ENCODE data around the gene ADNP. TPM values are rescaled to one million over a fixed set of nuclear protein-coding genes. Genes with fewer than 3 reads are reported as not detected.

Gene ADNP
- total RNA-seq: 42.0 TPM
- long read RNA-seq, partial matches to known transcripts: 0 of 16 reads
- long read RNA-seq, other reads (novel, unspliced or antisense): 16 of 16 reads

DNA sequence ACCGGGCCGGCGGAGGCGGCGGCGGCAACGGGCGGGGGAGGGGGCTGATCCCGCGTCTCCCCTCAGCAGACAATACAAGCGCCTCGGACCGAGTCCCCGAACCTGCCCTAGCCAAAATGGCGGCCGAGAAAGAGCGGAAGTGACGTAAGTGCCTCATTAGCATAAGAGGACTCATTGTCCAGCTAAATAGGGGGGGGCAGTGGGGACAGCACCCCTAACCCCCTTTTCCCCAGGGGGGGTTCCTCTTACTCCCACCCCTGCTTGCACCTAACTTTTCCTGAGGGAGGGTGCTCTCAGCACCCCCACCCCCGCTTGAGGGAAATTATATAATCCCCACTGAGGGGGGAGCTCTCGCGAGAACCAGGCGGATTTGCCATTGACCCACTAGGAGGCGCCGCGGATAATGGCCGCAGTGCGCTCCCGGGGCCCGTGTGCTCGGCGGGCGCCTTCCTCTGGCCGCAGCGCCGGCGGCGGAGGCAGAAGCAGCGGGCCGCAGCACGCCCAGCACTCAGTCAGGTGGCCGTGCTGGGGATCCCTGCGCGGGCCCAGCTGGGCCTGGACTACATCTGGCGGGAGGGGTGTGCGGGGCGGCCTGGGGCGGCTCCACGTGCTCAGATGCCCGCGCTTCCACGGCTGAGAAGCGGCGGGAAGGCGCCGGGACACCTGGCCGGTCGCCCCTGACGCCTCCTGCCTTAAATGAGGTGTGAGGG, at the start of gene ADNP:
TSS of gene ADNP (minus strand) at position 132 of the 710 bp plus-strand sequence. CDS start 27,441 bp downstream, outside the sequence.
- DNase-seq (ENCODE audit: low spot score): peak; percentile 94

DNA sequence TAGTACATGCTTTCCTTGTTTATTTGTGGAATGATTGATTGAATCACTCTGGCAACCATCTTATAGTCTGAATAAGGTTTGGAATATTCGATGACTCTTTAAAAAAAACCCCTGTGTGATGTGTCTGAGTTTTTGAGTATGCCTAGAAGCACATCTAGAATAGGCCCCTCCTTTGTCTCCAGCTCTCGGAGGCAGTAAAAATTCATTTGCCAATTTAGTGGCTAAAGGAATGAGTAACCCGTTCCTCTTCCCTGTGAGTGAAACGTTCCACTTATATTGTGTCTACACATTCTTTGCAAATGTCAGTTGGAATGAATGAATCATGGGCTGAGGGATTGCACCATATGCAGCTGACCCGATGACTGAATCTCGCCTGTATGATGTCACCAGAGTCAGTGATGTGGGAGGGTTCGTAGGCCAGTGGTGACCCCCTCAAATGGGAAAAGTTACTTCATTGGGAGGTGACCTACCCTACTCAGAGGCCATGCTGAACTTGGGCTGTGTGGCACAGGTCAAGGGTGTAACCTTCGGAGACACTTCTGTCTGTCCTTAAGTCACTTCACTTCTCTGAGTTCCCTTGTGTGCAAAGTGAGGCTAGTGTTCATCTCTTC, 48.9 kb upstream of the ADNP start:
- DNase-seq (ENCODE audit: low spot score): no peak

DNA sequence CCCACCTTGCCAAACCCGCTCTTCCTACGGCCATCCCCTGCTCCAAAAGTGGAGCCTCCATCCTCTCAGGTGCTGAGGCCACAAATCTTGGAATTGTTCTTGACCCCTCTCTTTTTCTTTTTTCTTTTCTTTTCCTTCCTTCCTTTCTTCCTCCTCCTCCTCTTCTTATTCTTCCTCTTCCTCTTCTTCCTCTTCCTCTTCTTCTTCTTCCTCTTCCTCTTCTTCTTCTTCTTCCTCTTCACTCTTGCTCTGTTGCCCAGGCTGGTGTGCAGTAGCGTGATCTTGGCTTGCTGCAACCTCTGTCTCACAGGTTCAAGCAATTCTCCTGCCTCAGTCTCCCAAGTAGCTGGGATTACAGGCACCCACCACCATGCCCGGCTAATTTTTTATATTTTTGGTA, 47.3 kb upstream of the ADNP start:
- peak; percentile 18 for DNase-seq (ENCODE audit: low spot score)

DNA sequence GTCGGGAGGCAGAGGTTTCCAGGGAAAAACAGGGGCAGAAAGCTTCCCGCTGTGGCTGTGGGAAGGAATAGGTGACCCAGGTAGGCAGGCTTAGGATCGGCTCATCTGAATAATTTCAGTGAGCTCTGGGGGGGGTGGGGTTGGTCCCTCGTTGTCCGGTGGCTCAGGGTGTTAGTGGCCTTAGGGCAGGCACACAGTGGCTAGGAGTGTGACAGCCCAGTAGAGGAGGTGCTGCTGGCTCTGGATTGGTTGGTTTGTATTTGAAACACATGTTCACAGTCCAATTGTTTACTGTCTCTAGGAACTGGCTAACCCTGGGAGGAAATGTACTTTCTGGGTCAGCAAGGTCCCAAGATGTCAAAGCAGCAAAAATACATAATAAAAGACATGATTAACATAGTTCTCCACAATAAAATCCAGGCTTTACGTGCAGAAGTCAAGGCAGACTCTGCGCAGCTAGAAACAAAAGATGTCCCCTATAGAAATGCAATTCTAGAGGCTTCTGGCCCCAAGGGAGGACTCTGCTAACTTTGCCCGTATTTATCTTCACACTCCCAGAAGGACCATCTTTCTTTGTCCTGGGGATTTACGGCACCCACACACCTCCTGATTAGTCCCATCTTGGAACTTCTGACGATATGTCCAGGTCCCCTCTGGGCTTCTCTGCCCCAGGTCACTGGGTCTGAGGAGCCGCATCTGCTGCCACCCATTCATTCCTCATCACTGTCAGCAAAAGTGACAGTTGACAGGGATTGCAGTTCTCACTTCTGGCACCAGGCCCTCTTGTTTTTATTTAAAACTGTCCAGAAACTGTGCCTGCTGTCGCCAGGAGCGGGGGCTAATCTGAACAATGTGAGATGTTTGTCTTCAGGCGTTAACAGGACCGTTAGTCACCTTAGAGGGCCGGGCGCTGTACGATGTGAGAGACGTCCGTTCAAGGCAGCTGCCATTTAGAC, 46.1 kb upstream of the ADNP start:
- DNase-seq (ENCODE audit: low spot score): peak; percentile 55

DNA sequence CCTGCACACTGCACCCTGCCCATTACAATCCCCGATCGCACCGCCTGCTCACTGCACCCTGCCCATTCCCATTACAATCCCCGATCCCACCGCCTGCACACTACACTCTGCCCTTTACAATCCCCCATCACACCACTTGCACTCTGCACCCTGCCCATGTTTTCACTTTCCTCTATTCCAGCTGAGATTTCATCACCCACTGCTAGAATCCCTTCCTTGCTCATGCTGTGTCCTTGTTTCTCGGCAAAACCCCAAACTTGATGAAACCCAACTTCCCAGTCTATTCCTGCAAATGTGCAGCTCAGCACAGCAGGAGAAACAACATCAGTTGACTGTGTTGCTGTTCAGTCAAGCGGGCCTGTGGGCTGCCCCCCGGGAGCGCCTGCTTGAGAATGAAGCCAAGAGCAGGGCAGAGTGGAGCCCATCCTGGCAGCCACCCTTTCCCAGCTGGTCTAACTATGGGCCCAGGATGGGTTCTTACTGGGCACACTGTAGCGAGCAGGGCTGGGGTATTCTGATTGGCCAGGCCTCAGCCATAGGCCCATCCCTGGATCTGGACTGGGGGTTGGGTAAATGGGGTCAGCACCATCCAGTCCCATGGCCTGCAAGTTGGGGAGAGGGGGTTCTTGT, 44.6 kb upstream of the ADNP start:
- DNase-seq (ENCODE audit: low spot score): peak; percentile 77

DNA sequence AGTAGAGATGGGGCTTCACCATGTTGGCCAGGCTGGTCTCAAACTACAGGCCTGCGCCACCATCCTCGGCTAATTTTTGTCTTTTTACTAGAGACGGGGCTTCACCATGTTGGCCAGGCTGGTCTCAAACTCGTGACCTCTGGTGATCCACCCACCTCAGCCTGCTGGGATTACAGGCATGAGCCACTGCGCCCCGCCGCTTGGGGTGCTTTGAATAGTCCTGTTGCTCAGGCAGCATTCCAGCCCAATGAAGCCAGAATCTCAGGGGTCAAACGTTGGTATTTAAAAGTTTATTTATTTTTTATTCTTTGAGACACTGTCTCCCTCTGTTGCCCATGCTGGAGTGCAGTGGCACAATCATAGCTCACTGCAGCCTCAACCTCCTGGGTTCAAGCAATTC, 38.7 kb upstream of the ADNP start:
- DNase-seq (ENCODE audit: low spot score): peak; percentile 57

DNA sequence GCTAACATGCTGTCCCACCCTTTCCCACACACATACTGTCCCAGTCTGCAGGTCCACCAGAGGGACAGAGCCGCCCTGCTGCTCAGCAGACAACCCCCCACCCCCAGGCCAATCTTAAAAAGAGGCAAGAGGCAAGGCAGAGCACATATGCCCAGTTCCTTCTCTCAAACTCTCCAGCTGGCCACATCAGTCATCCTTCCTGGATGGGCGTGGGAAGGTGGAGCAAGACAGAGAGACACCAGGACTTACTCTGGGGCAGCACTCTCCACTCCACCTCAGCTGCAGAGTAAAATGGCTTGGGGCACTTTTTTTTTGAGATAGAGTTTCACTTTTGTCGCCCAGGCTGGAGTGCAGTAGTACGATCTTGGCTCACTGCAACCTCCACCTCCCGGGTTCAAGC, 38.2 kb upstream of the ADNP start:
- DNase-seq (ENCODE audit: low spot score): no peak

DNA sequence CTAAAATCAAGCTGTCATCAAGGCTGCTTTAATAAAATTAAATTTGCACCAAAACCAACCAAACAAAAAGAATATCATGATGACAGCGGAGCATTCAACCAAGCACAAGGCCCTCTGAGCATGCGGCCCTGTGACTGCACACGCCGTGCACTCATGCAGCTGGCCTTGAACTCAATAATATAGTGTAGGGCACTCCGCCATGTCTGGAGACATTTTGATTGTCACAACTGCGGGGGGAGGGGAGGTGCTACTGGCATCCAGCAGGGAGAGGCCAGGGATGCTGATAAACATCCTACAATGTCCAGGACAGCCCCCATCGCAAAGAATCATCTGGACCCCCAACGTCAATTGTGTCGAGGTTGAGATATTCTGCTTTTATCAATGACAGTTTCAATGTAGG, 37.1 kb upstream of the ADNP start:
- no peak for DNase-seq (ENCODE audit: low spot score)

DNA sequence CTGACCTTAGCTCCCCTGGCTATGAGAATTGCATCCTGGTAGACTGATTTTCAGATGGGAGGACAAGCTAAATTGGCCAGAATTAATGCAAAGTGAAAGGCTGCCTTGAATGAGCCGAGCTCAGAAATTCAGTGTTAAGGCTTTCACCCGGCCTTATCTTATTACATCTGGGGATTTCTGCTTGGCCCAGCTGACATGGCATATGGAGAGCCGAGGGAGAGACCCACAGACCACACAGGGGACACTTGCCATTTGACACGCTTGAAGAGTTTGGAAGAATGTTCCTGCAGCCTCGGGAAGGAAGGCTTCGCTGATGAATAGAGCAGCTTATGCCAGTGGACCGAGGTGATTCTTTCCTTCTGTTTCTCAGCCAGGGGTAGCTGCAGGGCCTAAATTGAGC, 36.3 kb upstream of the ADNP start:
- DNase-seq (ENCODE audit: low spot score): peak; percentile 30

DNA sequence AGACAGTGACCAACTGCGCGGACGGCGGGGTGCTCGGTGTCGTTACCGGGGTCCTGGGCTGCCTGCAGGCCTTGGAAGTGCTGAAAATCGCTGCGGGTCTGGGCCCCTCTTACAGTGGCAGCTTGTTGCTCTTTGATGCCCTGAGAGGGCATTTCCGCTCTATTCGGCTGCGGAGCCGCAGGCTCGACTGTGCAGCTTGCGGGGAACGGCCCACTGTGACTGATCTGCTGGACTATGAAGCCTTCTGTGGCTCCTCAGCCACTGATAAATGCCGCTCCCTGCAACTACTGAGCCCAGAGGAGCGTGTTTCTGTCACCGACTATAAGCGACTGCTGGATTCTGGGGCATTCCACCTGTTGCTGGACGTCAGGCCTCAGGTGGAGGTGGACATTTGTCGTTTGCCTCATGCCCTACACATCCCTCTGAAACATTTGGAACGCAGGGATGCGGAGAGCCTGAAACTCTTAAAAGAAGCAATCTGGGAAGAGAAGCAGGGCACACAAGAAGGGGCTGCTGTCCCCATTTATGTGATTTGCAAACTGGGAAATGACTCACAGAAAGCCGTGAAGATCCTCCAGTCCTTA, 28.4 kb upstream of the ADNP start:
- peak; percentile 83 for DNase-seq (ENCODE audit: low spot score)

DNA sequence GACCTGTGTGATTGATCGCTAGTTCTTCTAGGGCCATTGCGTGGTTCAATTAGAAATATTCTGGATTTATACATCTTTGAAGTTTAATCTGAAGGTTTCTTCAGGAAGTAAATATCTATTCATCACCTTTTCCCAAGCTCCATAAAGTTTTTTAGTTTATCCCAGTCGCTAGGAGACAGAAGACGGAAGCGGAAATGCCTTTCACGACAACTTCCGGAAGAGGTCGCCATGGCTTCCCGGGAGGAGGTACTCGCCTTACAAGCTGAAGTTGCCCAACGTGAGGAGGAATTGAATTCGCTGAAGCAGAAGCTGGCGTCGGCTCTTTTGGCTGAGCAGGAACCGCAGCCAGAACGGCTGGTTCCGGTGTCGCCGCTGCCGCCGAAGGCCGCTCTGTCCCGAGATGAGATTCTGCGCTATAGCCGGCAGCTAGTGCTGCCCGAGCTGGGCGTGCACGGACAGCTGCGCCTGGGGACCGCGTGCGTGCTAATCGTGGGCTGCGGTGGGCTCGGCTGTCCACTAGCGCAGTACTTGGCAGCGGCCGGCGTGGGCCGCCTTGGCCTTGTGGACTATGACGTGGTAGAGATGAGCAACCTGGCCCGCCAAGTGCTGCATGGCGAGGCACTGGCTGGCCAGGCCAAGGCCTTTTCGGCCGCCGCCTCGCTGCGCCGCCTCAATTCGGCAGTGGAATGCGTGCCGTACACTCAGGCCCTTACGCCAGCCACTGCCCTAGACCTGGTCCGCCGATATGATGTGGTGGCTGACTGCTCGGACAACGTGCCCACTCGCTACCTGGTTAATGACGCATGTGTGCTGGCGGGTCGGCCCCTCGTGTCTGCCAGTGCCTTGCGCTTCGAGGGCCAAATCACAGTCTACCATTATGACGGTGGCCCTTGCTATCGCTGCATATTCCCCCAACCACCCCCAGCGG, 27.6 kb upstream of the ADNP start, which contains the start of gene MOCS3:
TSS of gene MOCS3 (plus strand) at position 204 of the 928 bp plus-strand sequence. CDS start at position 229, 25 bp downstream.
- peak; percentile 91 for DNase-seq (ENCODE audit: low spot score)

DNA sequence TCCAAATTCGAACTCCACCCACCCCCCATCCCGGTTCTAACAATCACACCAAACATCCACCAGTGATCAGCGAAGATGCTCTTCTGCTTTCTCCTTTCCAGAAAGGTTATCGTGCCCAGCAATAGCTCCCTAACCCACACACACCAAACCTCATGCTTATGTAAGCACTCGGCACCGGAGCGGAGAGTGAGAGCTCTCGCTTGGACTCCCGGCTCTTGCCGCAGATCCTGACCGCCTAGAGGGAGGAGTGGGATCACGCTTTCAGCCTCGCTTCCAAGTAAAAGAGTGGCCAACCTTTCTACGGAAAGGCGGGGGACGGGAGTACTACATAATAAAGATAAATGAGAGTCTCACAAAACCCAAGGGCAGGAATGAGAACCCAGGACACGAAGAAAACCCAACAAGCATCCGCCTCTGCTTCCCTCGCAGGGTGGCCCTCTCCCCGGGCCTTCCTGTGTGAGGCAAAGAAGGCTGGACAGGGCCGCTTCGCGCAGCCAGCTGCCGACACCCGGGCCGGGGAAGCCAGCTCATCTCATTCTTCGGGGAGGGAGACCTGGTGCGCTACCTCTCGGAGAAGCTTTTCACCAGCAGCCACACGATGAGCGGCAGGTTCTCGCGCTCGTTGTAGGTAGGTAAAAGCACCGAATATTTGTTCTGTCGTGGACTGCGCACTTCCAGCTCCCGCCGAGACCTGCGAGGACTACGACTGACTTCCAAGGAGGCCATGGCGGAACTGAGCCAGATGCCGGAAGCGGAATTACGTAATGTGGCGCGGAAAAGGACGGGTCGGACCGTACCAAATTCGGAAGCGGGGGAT, 26.8 kb upstream of the ADNP start, which contains the start of gene DPM1:
TSS of gene DPM1 (minus strand) at position 735 of the 817 bp plus-strand sequence. CDS start at position 726, 9 bp downstream.
- peak; percentile 92 for DNase-seq (ENCODE audit: low spot score)

DNA sequence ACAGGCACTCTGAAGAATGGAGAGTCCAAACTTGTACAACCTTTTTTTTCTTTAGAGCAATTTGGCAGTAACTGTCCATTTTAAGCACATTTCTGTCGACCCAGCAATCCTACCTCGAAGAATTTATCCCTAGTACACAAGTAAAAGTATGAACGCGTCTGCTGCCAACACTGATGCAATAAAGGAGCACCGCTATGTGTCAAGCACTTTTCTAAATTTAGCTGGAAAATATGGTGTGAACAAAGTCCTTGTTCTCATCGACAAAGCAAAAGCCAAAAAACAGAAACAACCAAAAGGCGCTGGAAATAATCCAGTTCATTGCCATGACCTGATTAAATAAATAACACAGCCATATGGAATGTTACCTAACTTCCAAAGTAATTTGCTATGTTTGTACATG, 26.0 kb upstream of the ADNP start:
- DNase-seq (ENCODE audit: low spot score): no peak

DNA sequence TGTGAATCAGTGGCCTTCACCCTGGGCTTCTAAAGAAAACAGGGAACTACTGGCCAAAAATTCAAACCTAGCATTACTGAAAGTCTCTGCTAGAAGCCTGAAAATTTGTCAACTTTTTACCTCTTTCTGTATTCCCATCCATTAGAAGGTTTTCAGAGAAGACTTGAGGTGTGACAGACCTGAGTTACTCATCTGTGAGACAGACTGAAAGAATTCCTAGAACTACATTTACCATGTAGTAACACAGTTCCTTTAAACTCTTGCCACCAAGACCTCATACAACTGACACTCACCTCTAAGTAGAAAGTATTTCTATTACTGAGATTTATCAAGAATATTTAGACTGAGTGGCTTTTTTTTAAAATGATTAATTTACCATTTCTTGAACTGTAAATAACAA, 22.6 kb upstream of the ADNP start:
- no peak for DNase-seq (ENCODE audit: low spot score)

DNA sequence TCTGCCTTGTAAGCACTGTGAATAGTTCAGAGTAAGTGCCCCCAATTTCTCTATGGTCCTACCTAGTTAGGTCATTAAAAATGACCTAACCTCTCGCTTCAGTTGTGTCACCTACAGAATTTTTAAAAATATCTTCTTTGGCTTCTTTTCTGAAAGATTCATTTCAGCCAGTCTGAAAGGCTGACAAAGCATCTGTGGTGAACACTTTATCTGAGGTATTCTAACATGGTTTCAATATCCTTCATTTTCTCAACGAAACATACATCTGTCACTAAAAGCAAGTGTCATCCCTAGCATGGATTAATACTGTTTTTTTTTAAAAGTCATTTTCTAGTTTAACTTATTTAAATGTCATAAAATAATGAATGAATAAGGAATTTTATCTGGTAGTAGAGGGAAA, 22.0 kb upstream of the ADNP start:
- no peak for DNase-seq (ENCODE audit: low spot score)

DNA sequence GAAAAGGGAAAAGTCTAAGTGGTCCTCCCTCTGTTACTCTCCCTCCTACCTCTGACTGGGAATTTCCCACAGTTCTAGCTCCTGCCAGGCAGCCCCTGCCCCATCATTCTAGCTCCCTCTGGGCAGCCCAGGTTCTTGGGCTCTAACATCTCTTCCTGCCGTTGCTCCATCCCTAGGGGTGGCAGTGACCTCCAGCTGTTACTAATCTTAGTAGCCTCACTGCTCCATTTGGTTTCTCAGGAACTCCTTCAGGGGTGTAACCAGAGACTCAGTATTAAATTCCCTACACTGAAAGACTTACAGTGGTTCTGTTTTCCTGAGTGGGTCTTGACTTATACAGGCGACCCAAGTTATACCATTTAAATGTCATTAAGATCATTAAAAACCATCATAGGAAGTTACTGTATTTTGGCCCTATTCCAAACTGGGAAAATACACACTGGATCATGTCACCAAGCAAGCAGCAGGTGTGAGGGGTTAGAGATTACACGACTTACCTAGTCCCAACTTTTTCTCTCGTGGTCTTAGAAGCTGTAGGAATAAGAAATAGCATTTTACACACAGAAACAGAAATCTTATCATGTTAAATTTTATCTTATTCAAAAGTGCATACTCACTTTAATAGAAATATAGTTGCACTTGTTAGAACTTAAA, 17.0 kb upstream of the ADNP start:
- no peak for DNase-seq (ENCODE audit: low spot score)

DNA sequence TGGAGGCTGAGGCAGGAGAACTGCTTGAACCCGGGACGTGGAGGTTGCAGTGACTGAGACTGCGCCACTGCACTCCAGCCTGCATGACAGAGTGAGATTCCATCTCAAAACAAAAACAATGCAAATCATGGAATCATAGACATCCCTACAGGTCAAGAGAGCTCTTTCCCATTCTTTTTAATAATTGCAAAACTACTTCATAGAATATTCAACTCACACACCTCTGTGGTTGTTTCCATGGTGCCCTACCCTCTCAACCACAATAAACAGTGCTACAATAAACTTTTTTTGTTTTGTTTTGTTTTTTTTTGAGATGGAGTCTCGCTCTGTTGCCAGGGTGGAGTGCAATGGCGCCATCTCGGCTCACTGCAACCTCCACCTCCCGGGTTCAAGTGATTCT, 11.8 kb upstream of the ADNP start:
- no peak for DNase-seq (ENCODE audit: low spot score)

DNA sequence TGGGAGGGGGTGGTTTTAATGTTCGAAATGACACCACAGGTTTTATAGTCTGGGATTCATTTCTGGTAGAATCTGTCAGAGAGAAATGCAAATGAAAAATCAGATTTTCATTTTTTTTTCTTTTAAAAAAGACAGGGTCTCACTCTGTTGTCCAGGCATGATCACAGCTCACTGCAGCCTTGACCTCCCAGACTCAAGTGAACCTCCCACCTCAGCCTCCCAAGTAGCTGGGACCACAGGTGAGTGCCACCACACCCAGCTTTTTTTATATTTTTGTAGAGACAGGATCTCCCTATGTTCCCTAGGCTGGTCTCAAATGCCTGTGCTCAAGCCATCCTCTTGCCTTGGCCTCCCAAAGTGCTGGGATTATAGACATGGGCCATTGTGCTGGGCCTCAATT, 2.4 kb upstream of the ADNP start:
- DNase-seq (ENCODE audit: low spot score): no peak

Measured in mesenteric fat pad (tissue), 1 donor.